DND-41 (cell line): ENCODE measurements around the gene OCA2.

Experiments
- ATAC-seq: fragments of 200-7000 bp; cut with Tn5 transposase; 3 replicates; pipeline ENCODE4 v1.9.1; 2021; ENCODE audit warnings: low read depth; ENCODE audit not compliant: insufficient read depth
- DNase-seq: peaks from one replicate; pipeline ENCODE4 v3.0.0-alpha.2; 2020
- H2AFZ ChIP-seq: 2 replicates; pipeline ENCODE4 v1.6.0; 2012; ENCODE audit warnings: low read depth, low read length
- H3K27ac ChIP-seq: 2 replicates; pipeline ENCODE4 v1.5.1; 2012; ENCODE audit warnings: low read length, inconsistent platforms
- H3K27me3 ChIP-seq: fragments of 200-600 bp; sonication (generic); 2 replicates; pipeline ENCODE4 v1.6.0; 2012; ENCODE audit warnings: low read length, mild to moderate bottlenecking, inconsistent platforms; ENCODE audit not compliant: insufficient read depth, poor library complexity
- H3K36me3 ChIP-seq: 2 replicates; pipeline ENCODE4 v1.5.1; 2012; ENCODE audit warnings: low read length, inconsistent platforms; ENCODE audit not compliant: insufficient read depth
- H3K4me1 ChIP-seq: 2 replicates; pipeline ENCODE4 v1.5.1; 2012; ENCODE audit warnings: mild to moderate bottlenecking, low read length; ENCODE audit not compliant: insufficient read depth
- H3K4me2 ChIP-seq: 2 replicates; pipeline ENCODE4 v1.6.0; 2012; ENCODE audit warnings: mild to moderate bottlenecking, moderate library complexity, low read length, inconsistent platforms; ENCODE audit not compliant: insufficient read depth
- H3K4me3 ChIP-seq, 2 experiments: fragments of 200-600 bp in 1 of 2; shearing (Covaris generic) in 1 of 2; 2 replicates each; pipeline ENCODE4 v1.5.1; 2012 to 2016; ENCODE audit warnings: inconsistent platforms in 2 of 2, low read length in 2 of 2, mild to moderate bottlenecking in 2 of 2, low read depth in 1 of 2, moderate library complexity in 1 of 2
- H3K79me2 ChIP-seq: 2 replicates; pipeline ENCODE4 v1.6.0; 2012; ENCODE audit warnings: low read length, inconsistent platforms; ENCODE audit not compliant: insufficient read depth
- H3K9ac ChIP-seq: 2 replicates; pipeline ENCODE4 v1.6.0; 2012; ENCODE audit warnings: low read depth, mild to moderate bottlenecking, inconsistent platforms, low read length, moderate library complexity
- H3K9me3 ChIP-seq: 2 replicates; pipeline ENCODE4 v1.5.1; 2012; ENCODE audit warnings: low read length, moderate library complexity, mild to moderate bottlenecking, inconsistent platforms; ENCODE audit not compliant: insufficient read depth, severe bottlenecking
- H4K20me1 ChIP-seq: 2 replicates; pipeline ENCODE4 v1.6.0; 2012; ENCODE audit warnings: low read length; ENCODE audit not compliant: insufficient read depth
- EZH2 ChIP-seq: IDR thresholded peaks from 3 replicates; pipeline ENCODE4 v1.6.1; 2012; ENCODE audit warnings: borderline replicate concordance, low read depth, mild to moderate bottlenecking, moderate library complexity, low read length, inconsistent platforms; ENCODE audit not compliant: severe bottlenecking
- TF ChIP-seq, protein P1 (sequence below): IDR thresholded peaks from 2 replicates; pipeline ENCODE4 v1.5.1; 2012; ENCODE audit warnings: borderline replicate concordance, low read length, moderate library complexity, mild to moderate bottlenecking; ENCODE audit not compliant: poor library complexity, severe bottlenecking; ENCODE audit errors: extremely low read depth

Gene OCA2

DNA sequence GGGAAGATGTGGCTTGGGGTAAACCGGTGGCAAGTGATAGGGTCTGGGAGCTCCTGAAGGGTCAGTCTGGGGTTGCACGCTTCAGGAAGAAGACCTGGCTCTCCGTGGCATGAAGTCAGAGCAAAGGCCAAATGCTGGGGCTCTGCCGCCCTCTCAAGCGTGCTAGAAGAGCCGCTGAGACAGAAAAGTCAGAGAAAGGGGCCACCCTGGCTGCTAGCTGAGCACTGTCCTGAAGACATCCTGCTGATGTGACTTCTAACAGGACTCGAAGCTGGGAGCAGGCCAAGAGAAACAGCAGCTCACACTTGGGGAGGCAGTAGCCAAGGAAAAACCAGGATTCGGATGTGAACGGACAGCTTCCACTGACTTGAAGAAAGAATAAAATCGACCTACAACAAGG lies 270.4 kb downstream of the OCA2 start:
- H3K27ac ChIP-seq = no peak overlapping the region

DNA sequence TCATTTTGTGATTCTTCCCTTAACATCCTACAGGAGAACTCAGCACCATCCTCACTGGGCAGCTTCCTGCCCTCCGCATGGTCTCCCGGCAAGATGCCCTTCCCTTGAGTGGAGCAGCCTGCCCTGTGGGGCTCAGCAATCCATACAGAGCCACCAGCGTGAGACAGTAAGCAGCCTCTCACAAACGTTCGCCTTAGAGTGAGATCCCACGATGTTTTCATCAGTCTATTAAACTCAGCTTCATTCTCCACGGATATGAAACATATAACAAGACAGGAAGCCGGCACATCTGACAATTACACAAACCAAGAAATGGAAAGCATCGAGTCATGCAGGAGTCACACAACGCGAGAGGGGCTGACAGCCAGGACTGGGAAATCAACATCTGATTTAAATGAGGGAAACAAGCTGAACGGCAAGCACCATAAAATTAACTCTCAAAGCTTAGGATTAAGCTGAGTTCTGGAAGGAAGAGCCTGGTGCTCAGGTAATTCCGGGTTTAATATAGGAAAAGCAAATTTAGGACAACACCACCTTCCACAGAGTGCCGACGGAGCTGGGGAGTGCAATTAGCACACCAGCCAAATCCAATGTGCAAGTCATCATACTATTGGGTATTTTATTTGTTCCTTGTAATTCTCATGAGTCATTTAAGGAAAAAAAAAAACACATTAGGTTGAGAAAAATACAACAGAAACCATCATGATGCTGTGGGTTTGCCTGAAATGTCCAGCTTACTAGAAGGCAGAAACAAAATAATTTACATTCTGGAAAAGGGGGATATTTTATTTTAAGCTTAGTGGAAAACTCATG lies 272.0 kb downstream of the OCA2 start:
- Histone ChIP-seq H3K9me3 (no peaks in the 10 kb centered on the region), H3K79me2 (no peaks in the 10 kb centered on the region), H4K20me1 (no peaks in the 10 kb centered on the region), H3K27ac (no peak overlapping the region), H3K4me2 (no peak overlapping the region), H3K4me1 (no peaks in the 10 kb centered on the region), H2AFZ (no peak overlapping the region), H3K9ac (no peak overlapping the region), H3K27me3 (no peaks in the 10 kb centered on the region), H3K4me3 (no peak overlapping the region), H3K36me3 (no peaks in the 10 kb centered on the region)
- no peak for DNase-seq
- no peak for ATAC-seq
- TF ChIP-seq EZH2 = no peak
- TF ChIP-seq, protein P1, sequence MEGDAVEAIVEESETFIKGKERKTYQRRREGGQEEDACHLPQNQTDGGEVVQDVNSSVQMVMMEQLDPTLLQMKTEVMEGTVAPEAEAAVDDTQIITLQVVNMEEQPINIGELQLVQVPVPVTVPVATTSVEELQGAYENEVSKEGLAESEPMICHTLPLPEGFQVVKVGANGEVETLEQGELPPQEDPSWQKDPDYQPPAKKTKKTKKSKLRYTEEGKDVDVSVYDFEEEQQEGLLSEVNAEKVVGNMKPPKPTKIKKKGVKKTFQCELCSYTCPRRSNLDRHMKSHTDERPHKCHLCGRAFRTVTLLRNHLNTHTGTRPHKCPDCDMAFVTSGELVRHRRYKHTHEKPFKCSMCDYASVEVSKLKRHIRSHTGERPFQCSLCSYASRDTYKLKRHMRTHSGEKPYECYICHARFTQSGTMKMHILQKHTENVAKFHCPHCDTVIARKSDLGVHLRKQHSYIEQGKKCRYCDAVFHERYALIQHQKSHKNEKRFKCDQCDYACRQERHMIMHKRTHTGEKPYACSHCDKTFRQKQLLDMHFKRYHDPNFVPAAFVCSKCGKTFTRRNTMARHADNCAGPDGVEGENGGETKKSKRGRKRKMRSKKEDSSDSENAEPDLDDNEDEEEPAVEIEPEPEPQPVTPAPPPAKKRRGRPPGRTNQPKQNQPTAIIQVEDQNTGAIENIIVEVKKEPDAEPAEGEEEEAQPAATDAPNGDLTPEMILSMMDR = no peak

More for the DNA sequence above, 270.4 kb downstream of the OCA2 start:
- no peaks in the 10 kb centered on the region for H4K20me1 ChIP-seq
- H3K4me3 ChIP-seq = no peak overlapping the region
- H3K79me2 ChIP-seq = no peaks in the 10 kb centered on the region
- H3K36me3 ChIP-seq = no peaks in the 10 kb centered on the region
- H3K4me1 ChIP-seq = no peaks in the 10 kb centered on the region
- ATAC-seq (no peak), DNase-seq (no peak)
- H3K27me3 ChIP-seq = no peaks in the 10 kb centered on the region
- no peak overlapping the region for H3K4me2 ChIP-seq
- TF ChIP-seq, protein P1 = no peak
- TF ChIP-seq EZH2 = no peak
- no peak overlapping the region for H2AFZ ChIP-seq
- no peaks in the 10 kb centered on the region for H3K9me3 ChIP-seq
- no peak overlapping the region for H3K9ac ChIP-seq

DNA sequence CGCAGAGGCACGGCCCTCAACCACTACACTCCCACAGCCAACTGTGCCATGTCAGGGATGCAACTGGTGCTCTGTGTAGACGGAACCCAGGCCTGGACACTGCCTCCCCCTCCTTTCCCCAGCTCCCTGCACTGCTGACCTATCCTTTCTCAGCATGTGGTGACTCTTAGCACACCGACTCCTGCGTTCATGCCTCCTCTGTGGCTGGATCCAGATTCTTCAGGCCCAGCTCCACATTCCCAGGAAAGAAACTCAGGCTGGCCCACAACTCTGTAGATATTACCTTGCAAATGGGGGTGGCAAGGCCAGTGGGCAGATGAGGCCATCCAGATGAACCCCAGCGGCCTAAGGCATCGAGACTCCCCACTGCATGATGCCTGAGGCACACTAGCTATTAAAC lies 272.7 kb downstream of the OCA2 start:
- H3K9ac ChIP-seq = no peak overlapping the region
- H3K27me3 ChIP-seq = no peaks in the 10 kb centered on the region
- DNase-seq (no peak), ATAC-seq (no peak)
- no peak overlapping the region for H2AFZ ChIP-seq
- no peak for TF ChIP-seq EZH2
- TF ChIP-seq, protein P1 = no peak
- H3K4me2 ChIP-seq = no peak overlapping the region
- H3K27ac ChIP-seq = no peak overlapping the region
- H3K36me3 ChIP-seq = no peaks in the 10 kb centered on the region
- H4K20me1 ChIP-seq = no peaks in the 10 kb centered on the region
- H3K4me3 ChIP-seq = no peak overlapping the region
- H3K4me1 ChIP-seq = no peaks in the 10 kb centered on the region
- H3K9me3 ChIP-seq = no peaks in the 10 kb centered on the region
- H3K79me2 ChIP-seq = no peaks in the 10 kb centered on the region

DNA sequence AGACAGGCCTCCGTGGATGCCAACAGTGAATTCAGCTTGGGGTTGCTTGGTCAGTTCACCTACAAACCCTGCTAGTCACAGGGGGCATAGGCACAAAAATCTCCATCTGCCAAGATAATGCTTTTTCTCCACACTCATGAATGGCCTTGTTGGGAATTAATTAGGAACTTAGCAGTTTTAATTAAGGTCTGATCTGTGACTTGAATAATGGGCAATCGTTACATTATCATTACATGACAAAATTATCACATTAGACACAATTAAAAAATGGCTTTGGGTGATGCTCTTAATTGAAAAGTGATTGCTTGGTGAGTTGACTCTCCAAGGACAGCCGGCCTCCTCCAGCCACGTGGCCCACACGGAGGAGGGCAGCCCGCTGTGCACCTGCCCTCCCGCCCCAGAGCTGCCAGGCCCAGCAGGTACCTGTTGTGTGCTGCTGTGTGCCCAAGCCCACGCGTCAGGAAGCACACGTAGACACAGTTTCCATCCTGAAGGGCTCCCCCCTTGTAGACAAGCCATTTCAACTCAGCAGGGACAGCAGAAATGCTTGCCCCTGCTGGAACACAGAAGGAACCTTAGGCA lies 274.2 kb downstream of the OCA2 start:
- Histone ChIP-seq H3K4me3 (no peak overlapping the region), H3K36me3 (no peaks in the 10 kb centered on the region), H3K79me2 (no peaks in the 10 kb centered on the region), H4K20me1 (no peaks in the 10 kb centered on the region), H3K9ac (no peak overlapping the region), H2AFZ (no peak overlapping the region), H3K4me1 (no peaks in the 10 kb centered on the region), H3K4me2 (no peak overlapping the region), H3K27ac (no peak overlapping the region), H3K27me3 (no peaks in the 10 kb centered on the region), H3K9me3 (no peaks in the 10 kb centered on the region)
- no peak for ATAC-seq
- no peak for DNase-seq
- TF ChIP-seq, protein P1 = no peak
- no peak for TF ChIP-seq EZH2
